ENCODE data around the gene BUB1B.

BUB1B gene

GRCh38 chr15:40241269-40242212 lies 80.7 kb downstream of the BUB1B start:
- no peak for TF ChIP-seq CTCF (conservative IDR thresholded peaks at IDR 0.05; ENCODE audit: low read depth, low read length)
- no peaks in the 10 kb centered on the region for H3K36me3 ChIP-seq (ENCODE audit: insufficient read depth)
- no peak overlapping the region for H2AFZ ChIP-seq (ENCODE audit: low read depth)
- H3K4me1 ChIP-seq (ENCODE audit: low read depth, poor library complexity, severe bottlenecking): no peaks in the 10 kb centered on the region
- H3K9ac ChIP-seq: no peak overlapping the region
- no peaks in the 10 kb centered on the region for H4K20me1 ChIP-seq (ENCODE audit: insufficient read depth)
- no peaks in the 10 kb centered on the region for H3K27me3 ChIP-seq (ENCODE audit: insufficient read depth, low read depth)
- H3K4me3 ChIP-seq (IDR thresholded peaks at IDR 0.05; ENCODE audit: insufficient read depth, low read depth, low read length): no peak overlapping the region
- H3K27ac ChIP-seq: no peak overlapping the region
- H3K79me2 ChIP-seq (ENCODE audit: insufficient read depth, low read depth): no peaks in the 10 kb centered on the region
- no peak overlapping the region for H3K4me2 ChIP-seq

DNA sequence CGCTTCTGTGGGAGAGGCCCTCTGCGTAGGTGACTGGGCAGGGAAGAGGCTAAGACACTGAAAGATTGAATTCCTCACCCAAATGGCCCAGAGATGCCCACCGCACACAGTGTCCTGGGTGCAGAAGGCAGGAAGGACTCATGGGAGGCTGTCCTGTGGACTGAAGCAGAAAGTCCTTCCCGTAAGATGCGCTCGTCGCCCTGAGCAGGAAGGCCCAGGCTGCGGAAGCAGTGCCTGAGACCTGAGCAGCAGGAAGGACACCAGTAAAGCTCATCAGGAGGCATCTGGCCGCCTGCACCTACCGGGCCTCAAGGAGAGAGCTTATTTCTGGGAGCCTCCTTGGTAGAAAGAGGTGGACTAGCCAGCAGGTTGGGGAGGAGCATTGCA lies 81.3 kb downstream of the BUB1B start:
- Histone ChIP-seq H3K4me1 (ENCODE audit: low read depth, poor library complexity, severe bottlenecking) (no peaks in the 10 kb centered on the region), H3K27me3 (ENCODE audit: insufficient read depth, low read depth) (no peaks in the 10 kb centered on the region), H2AFZ (ENCODE audit: low read depth) (no peak overlapping the region), H3K27ac (no peak overlapping the region), H3K36me3 (ENCODE audit: insufficient read depth) (no peaks in the 10 kb centered on the region), H3K4me2 (no peak overlapping the region), H3K4me3 (IDR thresholded peaks at IDR 0.05; ENCODE audit: insufficient read depth, low read depth, low read length) (no peak overlapping the region), H4K20me1 (ENCODE audit: insufficient read depth) (no peaks in the 10 kb centered on the region), H3K79me2 (ENCODE audit: insufficient read depth, low read depth) (no peaks in the 10 kb centered on the region), H3K9ac (no peak overlapping the region)
- TF ChIP-seq CTCF (conservative IDR thresholded peaks at IDR 0.05; ENCODE audit: low read depth, low read length): no peak

GRCh38 chr15:40242601-40243000 lies 81.7 kb downstream of the BUB1B start:
- no peaks in the 10 kb centered on the region for H4K20me1 ChIP-seq (ENCODE audit: insufficient read depth)
- no peak overlapping the region for H3K4me2 ChIP-seq
- no peaks in the 10 kb centered on the region for H3K4me1 ChIP-seq (ENCODE audit: low read depth, poor library complexity, severe bottlenecking)
- H3K27ac ChIP-seq: no peak overlapping the region
- H2AFZ ChIP-seq (ENCODE audit: low read depth): no peak overlapping the region
- no peak overlapping the region for H3K9ac ChIP-seq
- no peaks in the 10 kb centered on the region for H3K36me3 ChIP-seq (ENCODE audit: insufficient read depth)
- no peak overlapping the region for H3K4me3 ChIP-seq (IDR thresholded peaks at IDR 0.05; ENCODE audit: insufficient read depth, low read depth, low read length)
- TF ChIP-seq CTCF (conservative IDR thresholded peaks at IDR 0.05; ENCODE audit: low read depth, low read length): no peak
- H3K27me3 ChIP-seq (ENCODE audit: insufficient read depth, low read depth): no peaks in the 10 kb centered on the region
- no peaks in the 10 kb centered on the region for H3K79me2 ChIP-seq (ENCODE audit: insufficient read depth, low read depth)

- H3K36me3 ChIP-seq (ENCODE audit: insufficient read depth): no peaks in the 10 kb centered on the region
- no peaks in the 10 kb centered on the region for H4K20me1 ChIP-seq (ENCODE audit: insufficient read depth)
- H2AFZ ChIP-seq (ENCODE audit: low read depth): no peak overlapping the region
- no peaks in the 10 kb centered on the region for H3K27me3 ChIP-seq (ENCODE audit: insufficient read depth, low read depth)
- no peak overlapping the region for H3K4me2 ChIP-seq
- no peak overlapping the region for H3K4me3 ChIP-seq (IDR thresholded peaks at IDR 0.05; ENCODE audit: insufficient read depth, low read depth, low read length)
- no peaks in the 10 kb centered on the region for H3K79me2 ChIP-seq (ENCODE audit: insufficient read depth, low read depth)
- no peaks in the 10 kb centered on the region for H3K4me1 ChIP-seq (ENCODE audit: low read depth, poor library complexity, severe bottlenecking)
- H3K9ac ChIP-seq: no peak overlapping the region
- TF ChIP-seq CTCF (conservative IDR thresholded peaks at IDR 0.05; ENCODE audit: low read depth, low read length): no peak
- no peak overlapping the region for H3K27ac ChIP-seq
These were observed 82.4 kb downstream of the BUB1B start for GRCh38 chr15:40243126-40243810.

Data from KMS-11 (cell line).